Measurements from ENCODE around the gene SPOCK1.

SPOCK1 gene

GRCh38 chr5:137296213-137296781 lies 202.8 kb downstream of the SPOCK1 start:
- H3K4me3 ChIP-seq (ENCODE audit: low read depth in 1 of 2, low read length in 2 of 2): no peak overlapping the region
- H3K4me1 ChIP-seq (ENCODE audit: control insufficient read depth in 1 of 2, insufficient read depth in 2 of 2, low read length in 2 of 2): no peaks in the 10 kb centered on the region
- H3K27ac ChIP-seq (ENCODE audit: low read depth, low read length): no peak overlapping the region
- H3K9me3 ChIP-seq (ENCODE audit: control insufficient read depth in 1 of 2, low read length in 2 of 2): no peaks in the 10 kb centered on the region
- H3K36me3 ChIP-seq (ENCODE audit: control insufficient read depth in 1 of 2, insufficient read depth in 2 of 2, low read length in 2 of 2): no peaks in the 10 kb centered on the region
- peaks cover 0 to 5% of the 10 kb centered on the region in 2 donors for H3K27me3 ChIP-seq (ENCODE audit: control insufficient read depth in 1 of 2, insufficient read depth in 2 of 2, low read length in 2 of 2)
- H3K9ac ChIP-seq (ENCODE audit: low read depth in 1 of 2, low read length in 2 of 2): no peak overlapping the region

GRCh38 chr5:137294604-137295003 lies 204.5 kb downstream of the SPOCK1 start:
- peaks cover 3 to 5% of the 10 kb centered on the region in 2 donors for H3K27me3 ChIP-seq (ENCODE audit: control insufficient read depth in 1 of 2, insufficient read depth in 2 of 2, low read length in 2 of 2)
- H3K27ac ChIP-seq (ENCODE audit: low read depth, low read length): no peak overlapping the region
- H3K4me1 ChIP-seq (ENCODE audit: control insufficient read depth in 1 of 2, insufficient read depth in 2 of 2, low read length in 2 of 2): no peaks in the 10 kb centered on the region
- H3K4me3 ChIP-seq (ENCODE audit: low read depth in 1 of 2, low read length in 2 of 2): no peak overlapping the region
- H3K9ac ChIP-seq (ENCODE audit: low read depth in 1 of 2, low read length in 2 of 2): no peak overlapping the region
- H3K9me3 ChIP-seq (ENCODE audit: control insufficient read depth in 1 of 2, low read length in 2 of 2): no peaks in the 10 kb centered on the region
- no peaks in the 10 kb centered on the region for H3K36me3 ChIP-seq (ENCODE audit: control insufficient read depth in 1 of 2, insufficient read depth in 2 of 2, low read length in 2 of 2)

GRCh38 chr5:137292461-137293027 lies 206.6 kb downstream of the SPOCK1 start:
- Histone ChIP-seq H3K9me3 (ENCODE audit: control insufficient read depth in 1 of 2, low read length in 2 of 2) (no peaks in the 10 kb centered on the region), H3K9ac (ENCODE audit: low read depth in 1 of 2, low read length in 2 of 2) (no peak overlapping the region), H3K4me3 (ENCODE audit: low read depth in 1 of 2, low read length in 2 of 2) (no peak overlapping the region), H3K36me3 (ENCODE audit: control insufficient read depth in 1 of 2, insufficient read depth in 2 of 2, low read length in 2 of 2) (no peaks in the 10 kb centered on the region), H3K4me1 (ENCODE audit: control insufficient read depth in 1 of 2, insufficient read depth in 2 of 2, low read length in 2 of 2) (no peaks in the 10 kb centered on the region), H3K27me3 (ENCODE audit: control insufficient read depth in 1 of 2, insufficient read depth in 2 of 2, low read length in 2 of 2) (peaks cover 5 to 6% of the 10 kb centered on the region in 2 donors), H3K27ac (ENCODE audit: low read depth, low read length) (no peak overlapping the region)

- no peaks in the 10 kb centered on the region for H3K9me3 ChIP-seq (ENCODE audit: control insufficient read depth in 1 of 2, low read length in 2 of 2)
Measured at GRCh38 chr5:137291436-137291835, 207.7 kb downstream of the SPOCK1 start.

GRCh38 chr5:137291031-137291430 lies 208.1 kb downstream of the SPOCK1 start:
- Histone ChIP-seq H3K9ac (ENCODE audit: low read depth in 1 of 2, low read length in 2 of 2) (no peak overlapping the region), H3K4me1 (ENCODE audit: control insufficient read depth in 1 of 2, insufficient read depth in 2 of 2, low read length in 2 of 2) (no peaks in the 10 kb centered on the region), H3K27ac (ENCODE audit: low read depth, low read length) (no peak overlapping the region), H3K27me3 (ENCODE audit: control insufficient read depth in 1 of 2, insufficient read depth in 2 of 2, low read length in 2 of 2) (peaks cover 5 to 6% of the 10 kb centered on the region in 2 donors), H3K4me3 (ENCODE audit: low read depth in 1 of 2, low read length in 2 of 2) (no peak overlapping the region), H3K9me3 (ENCODE audit: control insufficient read depth in 1 of 2, low read length in 2 of 2) (no peaks in the 10 kb centered on the region), H3K36me3 (ENCODE audit: control insufficient read depth in 1 of 2, insufficient read depth in 2 of 2, low read length in 2 of 2) (no peaks in the 10 kb centered on the region)

More at GRCh38 chr5:137291436-137291835, 207.7 kb downstream of the SPOCK1 start:
- Histone ChIP-seq H3K27ac (ENCODE audit: low read depth, low read length) (no peak overlapping the region), H3K27me3 (ENCODE audit: control insufficient read depth in 1 of 2, insufficient read depth in 2 of 2, low read length in 2 of 2) (peaks cover 5 to 6% of the 10 kb centered on the region in 2 donors), H3K4me3 (ENCODE audit: low read depth in 1 of 2, low read length in 2 of 2) (no peak overlapping the region), H3K4me1 (ENCODE audit: control insufficient read depth in 1 of 2, insufficient read depth in 2 of 2, low read length in 2 of 2) (no peaks in the 10 kb centered on the region), H3K9ac (ENCODE audit: low read depth in 1 of 2, low read length in 2 of 2) (no peak overlapping the region), H3K36me3 (ENCODE audit: control insufficient read depth in 1 of 2, insufficient read depth in 2 of 2, low read length in 2 of 2) (no peaks in the 10 kb centered on the region)

- Histone ChIP-seq H3K27ac (ENCODE audit: low read depth, low read length) (no peak overlapping the region), H3K4me1 (ENCODE audit: control insufficient read depth in 1 of 2, insufficient read depth in 2 of 2, low read length in 2 of 2) (no peaks in the 10 kb centered on the region), H3K4me3 (ENCODE audit: low read depth in 1 of 2, low read length in 2 of 2) (no peak overlapping the region), H3K9ac (ENCODE audit: low read depth in 1 of 2, low read length in 2 of 2) (no peak overlapping the region), H3K27me3 (ENCODE audit: control insufficient read depth in 1 of 2, insufficient read depth in 2 of 2, low read length in 2 of 2) (peaks cover 5 to 6% of the 10 kb centered on the region in 2 donors), H3K36me3 (ENCODE audit: control insufficient read depth in 1 of 2, insufficient read depth in 2 of 2, low read length in 2 of 2) (no peaks in the 10 kb centered on the region), H3K9me3 (ENCODE audit: control insufficient read depth in 1 of 2, low read length in 2 of 2) (no peaks in the 10 kb centered on the region)
Measured at GRCh38 chr5:137290373-137290772, 208.8 kb downstream of the SPOCK1 start.

- Histone ChIP-seq H3K27ac (ENCODE audit: low read depth, low read length) (no peak overlapping the region), H3K27me3 (ENCODE audit: control insufficient read depth in 1 of 2, insufficient read depth in 2 of 2, low read length in 2 of 2) (peaks cover 4 to 6% of the 10 kb centered on the region in 2 donors), H3K9me3 (ENCODE audit: control insufficient read depth in 1 of 2, low read length in 2 of 2) (no peaks in the 10 kb centered on the region), H3K4me1 (ENCODE audit: control insufficient read depth in 1 of 2, insufficient read depth in 2 of 2, low read length in 2 of 2) (no peaks in the 10 kb centered on the region), H3K4me3 (ENCODE audit: low read depth in 1 of 2, low read length in 2 of 2) (no peak overlapping the region), H3K36me3 (ENCODE audit: control insufficient read depth in 1 of 2, insufficient read depth in 2 of 2, low read length in 2 of 2) (no peaks in the 10 kb centered on the region), H3K9ac (ENCODE audit: low read depth in 1 of 2, low read length in 2 of 2) (no peak overlapping the region)
Measured at GRCh38 chr5:137289856-137290255, 209.3 kb downstream of the SPOCK1 start.

- H3K27ac ChIP-seq (ENCODE audit: low read depth, low read length): no peak overlapping the region
- no peaks in the 10 kb centered on the region for H3K36me3 ChIP-seq (ENCODE audit: control insufficient read depth in 1 of 2, insufficient read depth in 2 of 2, low read length in 2 of 2)
- H3K4me1 ChIP-seq (ENCODE audit: control insufficient read depth in 1 of 2, insufficient read depth in 2 of 2, low read length in 2 of 2): no peaks in the 10 kb centered on the region
- H3K4me3 ChIP-seq (ENCODE audit: low read depth in 1 of 2, low read length in 2 of 2): no peak overlapping the region
- H3K9me3 ChIP-seq (ENCODE audit: control insufficient read depth in 1 of 2, low read length in 2 of 2): no peaks in the 10 kb centered on the region
- H3K27me3 ChIP-seq (ENCODE audit: control insufficient read depth in 1 of 2, insufficient read depth in 2 of 2, low read length in 2 of 2): peaks cover 0 to 6% of the 10 kb centered on the region in 2 donors
- no peak overlapping the region for H3K9ac ChIP-seq (ENCODE audit: low read depth in 1 of 2, low read length in 2 of 2)
Measured at GRCh38 chr5:137287569-137287968, 211.6 kb downstream of the SPOCK1 start.

GRCh38 chr5:137286025-137286610 lies 213.0 kb downstream of the SPOCK1 start:
- Histone ChIP-seq H3K9ac (ENCODE audit: low read depth in 1 of 2, low read length in 2 of 2) (no peak overlapping the region), H3K4me3 (ENCODE audit: low read depth in 1 of 2, low read length in 2 of 2) (no peak overlapping the region), H3K27me3 (ENCODE audit: control insufficient read depth in 1 of 2, insufficient read depth in 2 of 2, low read length in 2 of 2) (peaks cover 0 to 6% of the 10 kb centered on the region in 2 donors), H3K4me1 (ENCODE audit: control insufficient read depth in 1 of 2, insufficient read depth in 2 of 2, low read length in 2 of 2) (no peaks in the 10 kb centered on the region), H3K27ac (ENCODE audit: low read depth, low read length) (no peak overlapping the region), H3K36me3 (ENCODE audit: control insufficient read depth in 1 of 2, insufficient read depth in 2 of 2, low read length in 2 of 2) (no peaks in the 10 kb centered on the region), H3K9me3 (ENCODE audit: control insufficient read depth in 1 of 2, low read length in 2 of 2) (no peaks in the 10 kb centered on the region)

GRCh38 chr5:137283801-137284200 lies 215.3 kb downstream of the SPOCK1 start:
- H3K27ac ChIP-seq (ENCODE audit: low read depth, low read length): no peak overlapping the region
- no peaks in the 10 kb centered on the region for H3K36me3 ChIP-seq (ENCODE audit: control insufficient read depth in 1 of 2, insufficient read depth in 2 of 2, low read length in 2 of 2)
- no peak overlapping the region for H3K4me3 ChIP-seq (ENCODE audit: low read depth in 1 of 2, low read length in 2 of 2)
- H3K9ac ChIP-seq (ENCODE audit: low read depth in 1 of 2, low read length in 2 of 2): no peak overlapping the region
- H3K27me3 ChIP-seq (ENCODE audit: control insufficient read depth in 1 of 2, insufficient read depth in 2 of 2, low read length in 2 of 2): no peaks in the 10 kb centered on the region
- H3K9me3 ChIP-seq (ENCODE audit: control insufficient read depth in 1 of 2, low read length in 2 of 2): no peaks in the 10 kb centered on the region
- no peaks in the 10 kb centered on the region for H3K4me1 ChIP-seq (ENCODE audit: control insufficient read depth in 1 of 2, insufficient read depth in 2 of 2, low read length in 2 of 2)

Measured in duodenal mucosa (tissue), 2 donors.